ENCODE results near the gene XDH.

Gene XDH

GRCh38 chr2:31319406-31320175 is 95.0 kb downstream of the XDH start:
- no peak for DNase-seq (ENCODE audit: insufficient read length, low spot score)
- FAIRE-seq: no peak
- no peak for TF ChIP-seq POLR2A (IDR thresholded peaks at IDR 0.05; ENCODE audit: low read depth, low read length)

GRCh38 chr2:31318361-31319336 is 95.9 kb downstream of the XDH start:
- peak; percentile 80 for FAIRE-seq
- peak; percentile 66 for DNase-seq (ENCODE audit: insufficient read length, low spot score)
- no peak for TF ChIP-seq POLR2A (IDR thresholded peaks at IDR 0.05; ENCODE audit: low read depth, low read length)

GRCh38 chr2:31317396-31317795 is 97.1 kb downstream of the XDH start:
- DNase-seq (ENCODE audit: insufficient read length, low spot score): no peak
- FAIRE-seq: no peak
- no peak for TF ChIP-seq POLR2A (IDR thresholded peaks at IDR 0.05; ENCODE audit: low read depth, low read length)

- no peak for FAIRE-seq
- TF ChIP-seq POLR2A (IDR thresholded peaks at IDR 0.05; ENCODE audit: low read depth, low read length): no peak
- DNase-seq (ENCODE audit: insufficient read length, low spot score): no peak
Measured at GRCh38 chr2:31314761-31315160, 99.8 kb downstream of the XDH start.

- DNase-seq (ENCODE audit: insufficient read length, low spot score): no peak
- no peak for FAIRE-seq
- TF ChIP-seq POLR2A (IDR thresholded peaks at IDR 0.05; ENCODE audit: low read depth, low read length): no peak
Measured at GRCh38 chr2:31312898-31313297, 101.6 kb downstream of the XDH start.

- FAIRE-seq: no peak
- DNase-seq (ENCODE audit: insufficient read length, low spot score): no peak
- TF ChIP-seq POLR2A (IDR thresholded peaks at IDR 0.05; ENCODE audit: low read depth, low read length): no peak
Measured at GRCh38 chr2:31304816-31305215, 109.7 kb downstream of the XDH start.

- TF ChIP-seq POLR2A (IDR thresholded peaks at IDR 0.05; ENCODE audit: low read depth, low read length): no peak
- no peak for FAIRE-seq
Measured at GRCh38 chr2:31302940-31303563, 111.5 kb downstream of the XDH start.

GRCh38 chr2:31300309-31300708 is 114.2 kb downstream of the XDH start:
- FAIRE-seq (no peak), DNase-seq (ENCODE audit: insufficient read length, low spot score) (no peak)
- TF ChIP-seq POLR2A (IDR thresholded peaks at IDR 0.05; ENCODE audit: low read depth, low read length): no peak

More at GRCh38 chr2:31302940-31303563, 111.5 kb downstream of the XDH start:
- no peak for DNase-seq (ENCODE audit: insufficient read length, low spot score)

- TF ChIP-seq POLR2A (IDR thresholded peaks at IDR 0.05; ENCODE audit: low read depth, low read length): no peak
- DNase-seq (ENCODE audit: insufficient read length, low spot score) (no peak), FAIRE-seq (no peak)
Measured at GRCh38 chr2:31299547-31299946, 115.0 kb downstream of the XDH start.

- no peak for TF ChIP-seq POLR2A (IDR thresholded peaks at IDR 0.05; ENCODE audit: low read depth, low read length)
- DNase-seq (ENCODE audit: insufficient read length, low spot score) (peak; percentile 30), FAIRE-seq (no peak)
Measured at GRCh38 chr2:31297751-31298150, 116.8 kb downstream of the XDH start.

- DNase-seq (ENCODE audit: insufficient read length, low spot score) (no peak), FAIRE-seq (no peak)
- TF ChIP-seq POLR2A (IDR thresholded peaks at IDR 0.05; ENCODE audit: low read depth, low read length): no peak
Measured at GRCh38 chr2:31296641-31297287, 117.8 kb downstream of the XDH start.

- no peak for DNase-seq (ENCODE audit: insufficient read length, low spot score)
- no peak for FAIRE-seq
- TF ChIP-seq POLR2A (IDR thresholded peaks at IDR 0.05; ENCODE audit: low read depth, low read length): no peak
Measured at GRCh38 chr2:31294196-31294595, 120.3 kb downstream of the XDH start.

GRCh38 chr2:31287654-31288053 is 126.9 kb downstream of the XDH start:
- FAIRE-seq: no peak
- no peak for DNase-seq (ENCODE audit: insufficient read length, low spot score)
- TF ChIP-seq POLR2A (IDR thresholded peaks at IDR 0.05; ENCODE audit: low read depth, low read length): no peak
